H9 (cell line): ENCODE data around the gene SSTR4. TPM values are rescaled to one million over a fixed set of nuclear protein-coding genes. Genes with fewer than 3 reads are reported as not detected.

Experiments
- DNase-seq: peaks from one replicate; pipeline ENCODE4 v3.0.0-alpha.2; 2017
- H2AFZ ChIP-seq: one replicate; pipeline ENCODE4 v1.6.1; 2013; ENCODE audit warnings: mild to moderate bottlenecking, low read length, control low read depth, moderate library complexity
- H2AK5ac ChIP-seq: 2 replicates; pipeline ENCODE4 v1.6.1; 2013; ENCODE audit warnings: low read length, control low read depth, mixed read lengths; ENCODE audit not compliant: insufficient read length
- H2BK120ac ChIP-seq: one replicate; pipeline ENCODE4 v1.6.1; 2013; ENCODE audit warnings: low read depth, mild to moderate bottlenecking, low read length, control low read depth, inconsistent platforms; ENCODE audit not compliant: poor library complexity, severe bottlenecking
- H2BK12ac ChIP-seq: 2 replicates; pipeline ENCODE4 v1.6.1; 2013; ENCODE audit warnings: low read length, control low read depth, mixed read lengths, low read depth; ENCODE audit not compliant: insufficient read length
- H2BK15ac ChIP-seq: 2 replicates; pipeline ENCODE4 v1.6.1; 2013; ENCODE audit warnings: low read depth, low read length, control low read depth
- H2BK20ac ChIP-seq: one replicate; pipeline ENCODE4 v1.6.1; 2013; ENCODE audit warnings: low read depth, mild to moderate bottlenecking, low read length, control low read depth, inconsistent platforms; ENCODE audit not compliant: poor library complexity, severe bottlenecking
- H2BK5ac ChIP-seq: 2 replicates; pipeline ENCODE4 v1.6.1; 2013; ENCODE audit warnings: low read length, control low read depth, mixed read lengths; ENCODE audit not compliant: insufficient read length
- H3K14ac ChIP-seq: 2 replicates; pipeline ENCODE4 v1.6.1; 2013; ENCODE audit warnings: low read length, control low read depth; ENCODE audit not compliant: insufficient read depth
- H3K18ac ChIP-seq: 2 replicates; pipeline ENCODE4 v1.6.1; 2013; ENCODE audit warnings: low read depth, mild to moderate bottlenecking, mixed read lengths, low read length, control low read depth; ENCODE audit not compliant: insufficient read length
- H3K23ac ChIP-seq: 2 replicates; pipeline ENCODE4 v1.6.1; 2013; ENCODE audit warnings: low read length, control low read depth, mixed read lengths, low read depth; ENCODE audit not compliant: insufficient read length
- H3K23me2 ChIP-seq: 2 replicates; pipeline ENCODE4 v1.6.1; 2013; ENCODE audit warnings: low read depth, mild to moderate bottlenecking, mixed read lengths, low read length, control low read depth; ENCODE audit not compliant: insufficient read length, poor library complexity, severe bottlenecking
- H3K27ac ChIP-seq: 2 replicates; pipeline ENCODE4 v1.5.1; 2013; ENCODE audit warnings: low read length, control low read depth, mixed read lengths, low read depth; ENCODE audit not compliant: insufficient read length
- H3K27me3 ChIP-seq: 2 replicates; pipeline ENCODE4 v1.6.1; 2013; ENCODE audit warnings: low read length, control low read depth, inconsistent platforms; ENCODE audit not compliant: insufficient read depth
- H3K4ac ChIP-seq: 2 replicates; pipeline ENCODE4 v1.6.1; 2013; ENCODE audit warnings: low read depth, mild to moderate bottlenecking, control low read depth, inconsistent platforms, low read length, moderate library complexity
- H3K4me1 ChIP-seq: 2 replicates; pipeline ENCODE4 v1.6.1; 2013; ENCODE audit warnings: low read length, control low read depth, inconsistent platforms; ENCODE audit not compliant: insufficient read depth
- H3K4me2 ChIP-seq: 2 replicates; pipeline ENCODE4 v1.6.1; 2013; ENCODE audit warnings: low read length, control low read depth, mixed read lengths; ENCODE audit not compliant: insufficient read length, insufficient read depth
- H3K56ac ChIP-seq: 2 replicates; pipeline ENCODE4 v1.6.1; 2013; ENCODE audit warnings: low read depth, mild to moderate bottlenecking, mixed read lengths, low read length, control low read depth; ENCODE audit not compliant: insufficient read length
- H3K79me1 ChIP-seq: 2 replicates; pipeline ENCODE4 v1.6.1; 2013; ENCODE audit warnings: low read depth, mild to moderate bottlenecking, moderate library complexity, low read length, control low read depth, inconsistent platforms; ENCODE audit not compliant: insufficient read depth, poor library complexity, severe bottlenecking
- H3K79me2 ChIP-seq: 2 replicates; pipeline ENCODE4 v1.6.1; 2013; ENCODE audit warnings: low read length, control low read depth, inconsistent platforms; ENCODE audit not compliant: insufficient read depth
- H3K9ac ChIP-seq: 2 replicates; pipeline ENCODE4 v1.6.1; 2013; ENCODE audit warnings: low read length, control low read depth, mixed read lengths; ENCODE audit not compliant: insufficient read length; ENCODE audit errors: extremely low read depth
- H3K9me3 ChIP-seq: one replicate; pipeline ENCODE4 v1.6.1; 2013; ENCODE audit warnings: low read depth, low read length, inconsistent platforms; ENCODE audit not compliant: control insufficient read depth
- H3T11ph ChIP-seq: one replicate; pipeline ENCODE4 v1.6.1; 2013; ENCODE audit warnings: mild to moderate bottlenecking, low read length, control low read depth, inconsistent platforms
- H4K20me1 ChIP-seq: one replicate; pipeline ENCODE4 v1.6.1; 2013; ENCODE audit not compliant: control insufficient read depth, insufficient read length, insufficient read depth
- H4K5ac ChIP-seq: 2 replicates; pipeline ENCODE4 v1.6.1; 2013; ENCODE audit warnings: low read depth, mild to moderate bottlenecking, mixed read lengths, low read length, control low read depth; ENCODE audit not compliant: insufficient read length
- H4K8ac ChIP-seq: replicated peaks from 2 replicates; pipeline ENCODE4 v1.6.1; 2013; ENCODE audit warnings: low read length, control low read depth, mixed read lengths, low read depth; ENCODE audit not compliant: insufficient read length
- H4K91ac ChIP-seq: 2 replicates; pipeline ENCODE4 v1.6.1; 2013; ENCODE audit warnings: low read depth, mild to moderate bottlenecking, moderate library complexity, mixed read lengths, low read length, control low read depth; ENCODE audit not compliant: insufficient read length
- H3K27ac Mint-ChIP-seq, 3 experiments: 2 replicates in 2 of 3; 3 replicates in 1 of 3; pipeline ENCODE4 v1.8.0; 2020 to 2021; ENCODE audit warnings: mixed read lengths in 3 of 3, mild to moderate bottlenecking in 1 of 3, moderate library complexity in 1 of 3
- H3K27me3 Mint-ChIP-seq: 2 replicates; pipeline ENCODE4 v1.8.0; 2021; ENCODE audit warnings: low read depth, mild to moderate bottlenecking, moderate library complexity, mixed read lengths
- H3K36me3 Mint-ChIP-seq, 3 experiments: 2 replicates in 2 of 3; 3 replicates in 1 of 3; pipeline ENCODE4 v1.8.0; 2020 to 2021; ENCODE audit warnings: low read depth in 3 of 3, mixed read lengths in 3 of 3; ENCODE audit not compliant: insufficient read depth in 1 of 3
- H3K4me1 Mint-ChIP-seq, 2 experiments: 2 replicates each; pipeline ENCODE4 v1.8.0; 2020; ENCODE audit warnings: mixed read lengths in 2 of 2
- H3K4me3 Mint-ChIP-seq, 2 experiments: 2 replicates in 1 of 2; 3 replicates in 1 of 2; pipeline ENCODE4 v1.8.0; 2020 to 2021; ENCODE audit warnings: mild to moderate bottlenecking in 2 of 2, mixed read lengths in 2 of 2, moderate library complexity in 1 of 2
- H3K9me3 Mint-ChIP-seq, 2 experiments: 2 replicates in 1 of 2; 3 replicates in 1 of 2; pipeline ENCODE4 v1.8.0; 2020; ENCODE audit warnings: mild to moderate bottlenecking in 2 of 2, mixed read lengths in 2 of 2, moderate library complexity in 1 of 2
- WGBS: extraction: QIAGEN DNeasy Blood & Tissue Kit; methylation state at CpG from one replicate; pipeline ENCODE4 v1.1.7; 2013; ENCODE audit warnings: missing lambda C conversion rate, low lambda C conversion rate, mixed read lengths; ENCODE audit not compliant: insufficient read length; ENCODE audit errors: extremely low coverage; 5-methylcytosine and 5-hydroxymethylcytosine counted together
- total RNA-seq: library from RNA; stranded (reverse); gene quantifications from 2 replicates; pipeline ENCODE4 v1.2.1, GENCODE V29; 2021
- TF ChIP-seq, protein P1 (sequence below): fragments of 200-600 bp; sonication (generic); conservative IDR thresholded peaks from 3 replicates; pipeline ENCODE4 v1.8.0; 2021; ENCODE audit warnings: antibody characterized with exemption, mild to moderate bottlenecking

The SSTR4 gene
- total RNA-seq, 1 experiment from 2014 or later, result not detected

DNA sequence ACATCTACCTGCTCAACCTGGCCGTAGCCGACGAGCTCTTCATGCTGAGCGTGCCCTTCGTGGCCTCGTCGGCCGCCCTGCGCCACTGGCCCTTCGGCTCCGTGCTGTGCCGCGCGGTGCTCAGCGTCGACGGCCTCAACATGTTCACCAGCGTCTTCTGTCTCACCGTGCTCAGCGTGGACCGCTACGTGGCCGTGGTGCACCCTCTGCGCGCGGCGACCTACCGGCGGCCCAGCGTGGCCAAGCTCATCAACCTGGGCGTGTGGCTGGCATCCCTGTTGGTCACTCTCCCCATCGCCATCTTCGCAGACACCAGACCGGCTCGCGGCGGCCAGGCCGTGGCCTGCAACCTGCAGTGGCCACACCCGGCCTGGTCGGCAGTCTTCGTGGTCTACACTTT lies 619 bp downstream of the SSTR4 start:
- no peak overlapping the region for H3K27ac ChIP-seq
- TF ChIP-seq, protein P1, sequence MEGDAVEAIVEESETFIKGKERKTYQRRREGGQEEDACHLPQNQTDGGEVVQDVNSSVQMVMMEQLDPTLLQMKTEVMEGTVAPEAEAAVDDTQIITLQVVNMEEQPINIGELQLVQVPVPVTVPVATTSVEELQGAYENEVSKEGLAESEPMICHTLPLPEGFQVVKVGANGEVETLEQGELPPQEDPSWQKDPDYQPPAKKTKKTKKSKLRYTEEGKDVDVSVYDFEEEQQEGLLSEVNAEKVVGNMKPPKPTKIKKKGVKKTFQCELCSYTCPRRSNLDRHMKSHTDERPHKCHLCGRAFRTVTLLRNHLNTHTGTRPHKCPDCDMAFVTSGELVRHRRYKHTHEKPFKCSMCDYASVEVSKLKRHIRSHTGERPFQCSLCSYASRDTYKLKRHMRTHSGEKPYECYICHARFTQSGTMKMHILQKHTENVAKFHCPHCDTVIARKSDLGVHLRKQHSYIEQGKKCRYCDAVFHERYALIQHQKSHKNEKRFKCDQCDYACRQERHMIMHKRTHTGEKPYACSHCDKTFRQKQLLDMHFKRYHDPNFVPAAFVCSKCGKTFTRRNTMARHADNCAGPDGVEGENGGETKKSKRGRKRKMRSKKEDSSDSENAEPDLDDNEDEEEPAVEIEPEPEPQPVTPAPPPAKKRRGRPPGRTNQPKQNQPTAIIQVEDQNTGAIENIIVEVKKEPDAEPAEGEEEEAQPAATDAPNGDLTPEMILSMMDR, result no peak
- no peaks in the 10 kb centered on the region for H3K4me1 ChIP-seq
- no peak overlapping the region for H3T11ph ChIP-seq
- Mint-ChIP-seq H3K27me3 (peaks cover 93% of the 10 kb centered on the region), H3K4me1 (peaks cover 0 to 5% of the 10 kb centered on the region in 2 experiments; a peak in 3 of 4 replicates), H3K27ac (no peak overlapping the region), H3K4me3 (peak overlapping the region; percentile 40 to 69; a peak in 4 of 5 replicates), H3K36me3 (peaks cover 0 to 2% (median 0%) of the 10 kb centered on the region in 3 experiments; a peak in 1 of 7 replicates), H3K9me3 (no peaks in the 10 kb centered on the region)
- no peak overlapping the region for H3K23ac ChIP-seq
- H3K4me2 ChIP-seq, result peak overlapping the region; percentile 36
- H4K5ac ChIP-seq, result no peak overlapping the region
- no peak overlapping the region for H2AFZ ChIP-seq
- H3K79me1 ChIP-seq, result no peaks in the 10 kb centered on the region
- H2BK12ac ChIP-seq, result no peak overlapping the region
- H2BK120ac ChIP-seq, result no peak overlapping the region
- H4K91ac ChIP-seq, result no peak overlapping the region
- WGBS, result no CpG with 5 or more reads among the region's 41 CpGs
- H2BK20ac ChIP-seq, result no peak overlapping the region
- H3K23me2 ChIP-seq, result no peaks in the 10 kb centered on the region
- H2AK5ac ChIP-seq, result no peak overlapping the region
- H3K56ac ChIP-seq, result no peak overlapping the region
- no peak overlapping the region for H4K8ac ChIP-seq
- H3K27me3 ChIP-seq, result peaks cover 21% of the 10 kb centered on the region; the same call in 1 of the 2 replicates
- no peak overlapping the region for H2BK5ac ChIP-seq
- no peak for DNase-seq
- no peak overlapping the region for H2BK15ac ChIP-seq
- no peak overlapping the region for H3K18ac ChIP-seq
- no peak overlapping the region for H3K9ac ChIP-seq
- no peaks in the 10 kb centered on the region for H3K79me2 ChIP-seq
- H3K9me3 ChIP-seq, result no peaks in the 10 kb centered on the region
- no peak overlapping the region for H3K14ac ChIP-seq
- no peak overlapping the region for H3K4ac ChIP-seq
- H4K20me1 ChIP-seq, result no peaks in the 10 kb centered on the region
